ENCODE measurements around the gene TRNP1. TPM values are rescaled to one million over a fixed set of nuclear protein-coding genes. Genes with fewer than 3 reads are reported as not detected.

Gene TRNP1
- polyA plus RNA-seq, 4 donors, result 4.6 to 7.6 (median 6.6) TPM

DNA sequence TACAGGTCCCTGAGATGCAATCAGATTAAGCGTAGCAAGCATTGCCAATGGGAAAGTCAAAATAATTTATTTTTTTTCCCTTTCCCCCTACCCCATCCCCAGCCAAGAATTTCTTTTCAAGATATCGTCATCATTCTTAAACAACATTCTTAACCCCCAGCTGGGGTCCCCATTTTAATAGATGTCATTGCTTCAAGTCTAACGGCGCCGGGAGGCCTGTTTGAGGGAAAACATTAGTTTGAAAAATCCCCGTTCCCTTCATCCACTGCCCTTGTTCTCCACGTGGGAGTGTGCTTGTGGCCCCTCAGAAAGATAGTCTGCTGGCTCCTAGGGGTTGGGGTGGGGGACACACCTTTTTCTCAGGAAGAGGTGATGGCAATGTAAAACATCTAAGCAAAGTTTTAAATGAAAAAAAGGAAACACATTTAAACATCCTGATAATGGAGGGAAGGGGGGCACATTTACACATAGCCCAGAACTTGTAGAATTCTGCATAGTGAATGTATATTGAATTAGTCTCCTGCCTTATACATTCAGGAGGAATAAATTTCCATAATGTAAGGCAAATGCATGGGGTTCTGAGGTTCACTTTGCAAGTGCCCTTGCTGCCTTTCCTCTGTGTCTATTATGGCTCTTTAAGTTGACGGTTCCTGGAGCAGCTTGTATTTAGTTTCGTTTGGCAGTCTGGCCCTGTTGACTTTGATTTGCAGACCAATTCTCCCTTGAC is 6.8 kb downstream of the TRNP1 start:
- no peak for DNase-seq (ENCODE audit: low read depth in 4 of 4, low spot score in 3 of 4)

GRCh38 chr1:27000817-27001460 is 7.4 kb downstream of the TRNP1 start:
- DNase-seq (ENCODE audit: low read depth in 4 of 4, low spot score in 3 of 4), result no peak

- DNase-seq (ENCODE audit: low read depth in 4 of 4, low spot score in 3 of 4), result no peak
These were observed 8.3 kb downstream of the TRNP1 start for GRCh38 chr1:27001570-27002360.

GRCh38 chr1:27003745-27004470 is 10.4 kb downstream of the TRNP1 start:
- no peak for DNase-seq (ENCODE audit: low read depth in 4 of 4, low spot score in 3 of 4)

GRCh38 chr1:27004471-27005165 is 11.1 kb downstream of the TRNP1 start:
- DNase-seq (ENCODE audit: low read depth in 4 of 4, low spot score in 3 of 4), result no peak

- no peak for DNase-seq (ENCODE audit: low read depth in 4 of 4, low spot score in 3 of 4)
These were observed 11.7 kb downstream of the TRNP1 start for GRCh38 chr1:27005166-27005530.

GRCh38 chr1:27005648-27006496 is 12.4 kb downstream of the TRNP1 start:
- no peak for DNase-seq (ENCODE audit: low read depth in 4 of 4, low spot score in 3 of 4)

GRCh38 chr1:27006683-27007082 is 13.2 kb downstream of the TRNP1 start:
- DNase-seq (ENCODE audit: low read depth in 4 of 4, low spot score in 3 of 4), result no peak

GRCh38 chr1:27007909-27008582 is 14.6 kb downstream of the TRNP1 start:
- no peak for DNase-seq (ENCODE audit: low read depth in 4 of 4, low spot score in 3 of 4)

DNA sequence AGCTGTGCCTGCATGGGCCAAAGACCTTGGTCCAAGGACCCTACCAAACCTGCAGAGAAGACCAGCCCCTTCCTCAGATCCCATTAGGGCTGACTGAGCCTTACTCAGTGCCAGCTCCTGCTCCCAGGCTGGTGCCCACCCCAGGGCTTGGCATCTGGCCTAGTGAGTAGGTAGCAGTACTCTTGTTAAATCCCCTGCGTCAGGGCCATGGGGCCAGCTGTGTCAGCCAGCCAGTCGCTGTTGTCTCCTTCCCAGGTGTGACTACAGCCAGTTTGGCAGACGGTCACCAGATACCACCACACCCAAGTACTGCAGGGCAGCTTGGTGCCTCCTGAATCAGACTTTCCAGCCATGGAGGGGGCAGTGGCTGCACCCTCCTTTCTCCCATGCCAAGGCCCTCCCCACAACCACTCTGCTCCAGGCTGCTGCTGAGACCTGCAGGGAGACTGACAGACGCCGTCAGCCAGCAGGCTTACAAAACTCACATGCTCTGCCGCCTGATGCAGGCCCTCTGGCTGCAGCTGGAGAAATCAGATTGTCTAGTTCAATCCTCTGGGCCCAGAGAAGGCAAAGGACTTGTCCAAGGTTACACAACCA is 16.2 kb downstream of the TRNP1 start:
- DNase-seq (ENCODE audit: low read depth in 4 of 4, low spot score in 3 of 4), result no peak

DNA sequence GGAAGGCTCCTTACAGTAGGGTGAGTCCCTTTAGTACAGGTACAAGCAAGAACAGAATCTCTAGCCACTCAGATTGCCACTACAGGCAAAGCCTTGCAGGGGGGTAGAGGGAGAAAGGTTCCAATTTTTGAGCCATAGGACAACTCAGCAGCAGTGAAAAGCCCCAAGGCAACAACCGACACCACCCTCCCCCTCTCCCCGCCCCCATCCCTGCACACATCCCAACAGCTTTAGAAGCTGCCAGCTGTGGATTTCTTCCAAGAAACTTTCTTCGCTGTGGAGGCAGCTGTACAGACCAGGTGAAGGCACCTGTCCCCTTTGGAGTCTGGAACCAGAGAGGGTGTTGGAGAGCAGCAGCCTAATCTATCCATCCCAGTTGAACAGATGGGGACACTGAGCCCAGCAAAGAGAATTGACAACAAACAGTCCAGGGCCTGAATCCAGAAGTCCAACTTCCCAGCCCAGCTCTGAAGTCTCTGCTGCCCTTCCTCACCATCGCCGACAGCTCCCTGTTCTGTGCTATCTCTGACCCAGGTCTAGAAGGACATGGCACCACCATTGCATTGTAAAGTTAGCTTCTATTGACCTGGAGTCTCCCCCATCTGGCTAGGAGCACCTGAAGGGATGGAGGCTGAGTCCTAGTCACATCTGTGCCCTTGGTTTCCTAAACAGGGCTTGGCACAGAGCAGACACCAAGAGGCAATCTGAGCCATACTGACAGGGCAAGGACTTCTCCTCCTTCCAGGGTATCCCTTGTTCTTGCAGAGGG is 16.9 kb downstream of the TRNP1 start:
- no peak for DNase-seq (ENCODE audit: low read depth in 4 of 4, low spot score in 3 of 4)

GRCh38 chr1:27011058-27011764 is 17.7 kb downstream of the TRNP1 start:
- no peak for DNase-seq (ENCODE audit: low read depth in 4 of 4, low spot score in 3 of 4)

DNA sequence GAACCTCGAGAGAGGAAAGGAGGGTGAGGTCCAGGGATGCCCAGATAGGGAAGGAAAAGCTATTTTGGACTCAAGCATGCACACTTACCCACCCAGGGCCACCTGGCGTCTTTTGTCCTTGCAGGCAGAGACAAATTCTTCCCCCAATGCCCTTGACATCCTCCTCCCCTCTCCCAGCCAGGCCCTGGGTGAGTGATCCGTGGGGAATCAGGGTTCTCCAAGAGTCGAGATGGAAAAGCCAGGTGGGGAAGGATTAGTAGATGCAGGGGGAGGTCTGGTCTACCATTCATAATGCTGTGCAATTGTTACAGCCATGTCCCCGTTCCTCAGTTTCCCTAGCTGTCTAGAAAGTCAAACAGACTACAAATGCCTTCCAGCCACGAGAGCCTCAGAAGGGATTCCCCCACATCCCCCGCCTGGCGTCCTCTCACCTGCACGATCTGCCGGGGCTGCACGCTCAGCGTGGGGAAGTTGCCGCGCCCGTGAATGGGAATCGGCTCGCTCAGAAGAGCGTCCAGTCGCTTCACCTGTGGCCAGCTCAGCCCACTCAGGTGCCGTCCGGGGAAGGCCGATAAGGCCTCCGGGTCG is 18.6 kb downstream of the TRNP1 start:
- no peak for DNase-seq (ENCODE audit: low read depth in 4 of 4, low spot score in 3 of 4)

GRCh38 chr1:27015260-27015659 is 21.8 kb downstream of the TRNP1 start:
- DNase-seq (ENCODE audit: low read depth in 4 of 4, low spot score in 3 of 4), result no peak

DNA sequence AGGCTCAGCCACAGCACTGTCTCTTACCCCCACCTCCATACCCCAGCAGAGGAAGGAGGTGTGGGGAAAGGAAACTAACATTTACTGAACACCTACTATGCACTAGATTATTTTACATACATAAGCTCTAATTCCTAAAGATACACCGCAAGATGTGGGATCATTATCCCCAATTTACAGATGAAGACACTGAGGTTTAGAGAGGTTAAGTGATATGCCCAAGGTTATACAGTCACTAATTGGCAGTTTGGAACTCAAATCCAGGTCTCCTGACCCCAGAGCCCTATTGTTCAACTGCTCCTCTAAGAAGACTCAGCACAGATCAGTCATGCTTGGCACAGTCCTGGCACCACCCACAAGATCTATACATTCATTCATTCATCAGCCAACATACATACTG is 22.9 kb downstream of the TRNP1 start:
- DNase-seq (ENCODE audit: low read depth in 4 of 4, low spot score in 3 of 4), result no peak

DNA sequence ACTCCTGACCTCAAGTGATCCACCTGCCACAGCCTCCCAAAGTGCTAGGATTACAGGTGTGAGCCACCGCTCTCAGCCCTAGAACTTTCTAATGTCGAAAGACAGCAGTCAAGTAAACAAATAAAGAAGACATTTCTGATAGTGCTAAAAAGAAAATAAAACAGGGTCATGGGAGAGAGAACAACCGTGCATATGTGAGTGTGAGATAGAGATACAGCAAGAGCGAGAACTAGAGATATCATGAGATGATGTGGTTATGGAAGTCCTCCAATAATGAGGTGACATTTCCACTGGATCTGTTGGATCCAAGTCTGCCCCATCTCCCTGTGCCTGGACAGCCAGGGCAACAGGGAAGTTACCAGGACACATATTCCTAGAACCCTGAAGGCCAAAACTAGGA is 23.7 kb downstream of the TRNP1 start:
- DNase-seq (ENCODE audit: low read depth in 4 of 4, low spot score in 3 of 4), result no peak

DNA sequence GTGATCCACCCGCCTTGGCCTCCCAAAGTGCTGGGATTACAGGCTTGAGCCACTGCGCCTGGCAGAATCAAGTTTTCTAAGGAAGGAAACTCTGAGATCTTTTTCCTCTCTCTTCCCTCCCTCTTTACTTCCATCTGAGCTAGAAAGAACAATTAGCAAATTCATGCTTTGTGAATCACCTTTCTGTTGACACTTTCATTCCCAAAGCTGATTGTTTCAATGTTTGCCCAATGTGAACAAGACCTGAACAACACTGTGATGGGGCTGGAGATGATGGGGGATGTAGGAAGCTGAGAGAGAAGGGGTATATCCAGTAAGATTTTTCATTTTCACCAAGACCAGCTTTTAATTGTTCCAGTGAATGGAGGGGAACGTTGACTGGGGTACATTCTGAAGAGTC is 24.8 kb downstream of the TRNP1 start:
- no peak for DNase-seq (ENCODE audit: low read depth in 4 of 4, low spot score in 3 of 4)
